PFSK-1 (cell line): ENCODE data around the gene DCLK3.

Source experiments
- POLR2AphosphoS5 ChIP-seq: IDR thresholded peaks from 2 replicates; pipeline ENCODE4 v1.6.1; 2012; ENCODE audit warnings: low read depth, mild to moderate bottlenecking, control low read depth, low read length, moderate library complexity
- TF ChIP-seq, protein P1 (sequence below), 2 experiments: IDR thresholded peaks; 2 replicates each; pipeline versions ENCODE4 v1.6.1 to v1.8.0; 2011 to 2012; ENCODE audit warnings: low read depth in 2 of 2, low read length in 2 of 2, control low read depth in 1 of 2, inconsistent platforms in 1 of 2, mild to moderate bottlenecking in 1 of 2, moderate library complexity in 1 of 2; ENCODE audit not compliant: insufficient read depth in 1 of 2

DNA sequence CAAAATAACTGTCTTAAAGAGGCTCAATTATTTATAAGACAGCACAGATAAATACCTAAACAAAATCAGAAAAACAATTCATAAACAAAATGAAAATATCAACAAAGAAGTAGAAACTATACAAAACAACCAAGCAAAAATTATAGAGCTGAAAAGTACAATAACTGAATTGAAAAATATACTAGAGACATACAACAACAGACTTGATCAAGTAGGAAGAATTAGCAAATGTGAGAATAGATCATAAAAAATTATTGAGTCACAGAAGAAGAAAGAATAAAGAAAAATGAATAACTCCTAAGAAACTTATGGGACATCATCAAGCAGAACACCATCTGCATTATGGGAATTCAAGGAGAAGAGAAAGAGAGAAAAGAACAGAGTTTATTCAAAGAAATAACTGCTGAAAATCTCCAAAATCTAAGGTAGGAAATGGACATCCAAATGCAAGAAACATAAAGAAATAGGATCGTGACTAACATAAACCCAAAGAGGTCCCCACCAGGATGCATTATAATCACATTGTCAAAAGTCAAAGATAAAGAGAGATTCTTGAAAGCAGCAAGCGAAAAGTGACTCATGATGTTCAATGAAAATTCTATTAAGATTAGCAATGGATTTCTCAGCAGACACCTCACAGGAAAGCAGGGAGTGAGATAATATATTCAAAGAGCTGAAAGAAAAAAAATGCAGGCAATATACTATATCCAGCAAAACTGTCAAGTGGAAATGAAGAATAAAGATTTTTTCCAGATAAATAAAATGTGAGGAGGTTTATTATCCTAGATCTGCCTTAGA lies 85.9 kb downstream of the DCLK3 start:
- TF ChIP-seq POLR2AphosphoS5: no peak
- TF ChIP-seq, protein P1, sequence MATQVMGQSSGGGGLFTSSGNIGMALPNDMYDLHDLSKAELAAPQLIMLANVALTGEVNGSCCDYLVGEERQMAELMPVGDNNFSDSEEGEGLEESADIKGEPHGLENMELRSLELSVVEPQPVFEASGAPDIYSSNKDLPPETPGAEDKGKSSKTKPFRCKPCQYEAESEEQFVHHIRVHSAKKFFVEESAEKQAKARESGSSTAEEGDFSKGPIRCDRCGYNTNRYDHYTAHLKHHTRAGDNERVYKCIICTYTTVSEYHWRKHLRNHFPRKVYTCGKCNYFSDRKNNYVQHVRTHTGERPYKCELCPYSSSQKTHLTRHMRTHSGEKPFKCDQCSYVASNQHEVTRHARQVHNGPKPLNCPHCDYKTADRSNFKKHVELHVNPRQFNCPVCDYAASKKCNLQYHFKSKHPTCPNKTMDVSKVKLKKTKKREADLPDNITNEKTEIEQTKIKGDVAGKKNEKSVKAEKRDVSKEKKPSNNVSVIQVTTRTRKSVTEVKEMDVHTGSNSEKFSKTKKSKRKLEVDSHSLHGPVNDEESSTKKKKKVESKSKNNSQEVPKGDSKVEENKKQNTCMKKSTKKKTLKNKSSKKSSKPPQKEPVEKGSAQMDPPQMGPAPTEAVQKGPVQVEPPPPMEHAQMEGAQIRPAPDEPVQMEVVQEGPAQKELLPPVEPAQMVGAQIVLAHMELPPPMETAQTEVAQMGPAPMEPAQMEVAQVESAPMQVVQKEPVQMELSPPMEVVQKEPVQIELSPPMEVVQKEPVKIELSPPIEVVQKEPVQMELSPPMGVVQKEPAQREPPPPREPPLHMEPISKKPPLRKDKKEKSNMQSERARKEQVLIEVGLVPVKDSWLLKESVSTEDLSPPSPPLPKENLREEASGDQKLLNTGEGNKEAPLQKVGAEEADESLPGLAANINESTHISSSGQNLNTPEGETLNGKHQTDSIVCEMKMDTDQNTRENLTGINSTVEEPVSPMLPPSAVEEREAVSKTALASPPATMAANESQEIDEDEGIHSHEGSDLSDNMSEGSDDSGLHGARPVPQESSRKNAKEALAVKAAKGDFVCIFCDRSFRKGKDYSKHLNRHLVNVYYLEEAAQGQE (IDR thresholded peaks at IDR 0.05; ENCODE audit: insufficient read depth in 1 of 2, low read depth in 2 of 2, low read length in 2 of 2): no peak
